WTC11 (cell line): ENCODE measurements around the gene FSD1.

Source experiments
- CBFB ChIP-seq: sonication (generic); formaldehyde crosslinking; IDR thresholded peaks from 2 replicates; pipeline ENCODE4 v1.8.1; 2022; ENCODE audit warnings: mild to moderate bottlenecking, low read depth, missing genetic modification reagents
- CTCF ChIP-seq: fragments of 200-600 bp; IDR thresholded peaks from 2 replicates; pipeline ENCODE4 v1.8.0; 2022; ENCODE audit warnings: antibody characterized with exemption
- FOXP4 ChIP-seq: sonication (generic); formaldehyde crosslinking; IDR thresholded peaks from 2 replicates; pipeline ENCODE4 v1.8.0; 2022; ENCODE audit warnings: mild to moderate bottlenecking, missing genetic modification reagents
- SP1 ChIP-seq: sonication (generic); formaldehyde crosslinking; conservative IDR thresholded peaks from 2 replicates; pipeline ENCODE4 v1.8.1; 2022; ENCODE audit warnings: missing genetic modification reagents
- TF ChIP-seq, protein P1 (sequence below): sonication (generic); formaldehyde crosslinking; IDR thresholded peaks from 2 replicates; pipeline ENCODE4 v1.8.1; 2022; ENCODE audit warnings: missing genetic modification reagents, borderline replicate concordance

DNA sequence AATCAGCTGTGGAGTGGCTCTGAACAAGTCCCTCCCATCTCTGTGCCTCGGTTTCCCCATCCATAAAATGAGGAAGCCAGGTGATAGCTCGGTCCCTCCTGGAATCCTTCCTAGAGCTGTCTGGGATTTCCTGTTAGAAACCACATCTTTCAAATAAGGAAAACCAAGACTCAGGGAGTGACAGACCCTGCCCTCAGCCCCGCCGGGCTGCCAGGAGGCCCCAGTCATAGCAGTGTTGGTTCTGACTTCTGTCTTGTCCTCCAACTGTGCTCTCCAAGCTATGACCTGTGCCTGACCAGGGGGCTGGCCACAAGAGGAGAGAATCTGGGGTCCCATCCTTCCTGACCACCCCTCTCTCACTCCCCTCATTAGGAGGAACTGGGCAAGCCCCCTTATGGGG is 26.4 kb upstream of the FSD1 start:
- no peak for TF ChIP-seq CTCF
- no peak for TF ChIP-seq CBFB (CRISPR knock-in tag)
- TF ChIP-seq FOXP4 (CRISPR knock-in tag): no peak
- no peak for TF ChIP-seq SP1 (CRISPR knock-in tag)
- TF ChIP-seq, protein P1, sequence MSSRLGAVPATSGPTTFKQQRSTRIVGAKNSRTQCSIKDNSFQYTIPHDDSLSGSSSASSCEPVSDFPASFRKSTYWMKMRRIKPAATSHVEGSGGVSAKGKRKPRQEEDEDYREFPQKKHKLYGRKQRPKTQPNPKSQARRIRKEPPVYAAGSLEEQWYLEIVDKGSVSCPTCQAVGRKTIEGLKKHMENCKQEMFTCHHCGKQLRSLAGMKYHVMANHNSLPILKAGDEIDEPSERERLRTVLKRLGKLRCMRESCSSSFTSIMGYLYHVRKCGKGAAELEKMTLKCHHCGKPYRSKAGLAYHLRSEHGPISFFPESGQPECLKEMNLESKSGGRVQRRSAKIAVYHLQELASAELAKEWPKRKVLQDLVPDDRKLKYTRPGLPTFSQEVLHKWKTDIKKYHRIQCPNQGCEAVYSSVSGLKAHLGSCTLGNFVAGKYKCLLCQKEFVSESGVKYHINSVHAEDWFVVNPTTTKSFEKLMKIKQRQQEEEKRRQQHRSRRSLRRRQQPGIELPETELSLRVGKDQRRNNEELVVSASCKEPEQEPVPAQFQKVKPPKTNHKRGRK (CRISPR knock-in tag): no peak
